Stimulated activated memory B cell treated with anti-CD40 and anti-IgM and Interleukin-4, amounts not matched to agents 10 μg/mL and 1 μg/mL and 100 μg/mL, for 72 hours (primary cell): ENCODE results near the gene CDC25C.

Source experiments
- ATAC-seq: fragments of 150-1000 bp; cut with Tn5 transposase; 2 replicates; pipeline ENCODE4 v1.10.0; 2021
- H3K27ac Mint-ChIP-seq: one replicate; pipeline ENCODE4 v1.8.0; 2022; ENCODE audit warnings: mild to moderate bottlenecking, mixed read lengths
- H3K27me3 Mint-ChIP-seq: one replicate; pipeline ENCODE4 v1.8.0; 2022; ENCODE audit warnings: mixed read lengths
- H3K36me3 Mint-ChIP-seq: one replicate; pipeline ENCODE4 v1.8.0; 2022; ENCODE audit warnings: mixed read lengths
- H3K4me1 Mint-ChIP-seq: one replicate; pipeline ENCODE4 v1.8.0; 2022; ENCODE audit warnings: mixed read lengths
- H3K4me3 Mint-ChIP-seq: one replicate; pipeline ENCODE4 v1.8.0; 2022; ENCODE audit warnings: mild to moderate bottlenecking, moderate library complexity, mixed read lengths
- H3K9me3 Mint-ChIP-seq: one replicate; pipeline ENCODE4 v1.8.0; 2022; ENCODE audit warnings: mixed read lengths

CDC25C gene

DNA sequence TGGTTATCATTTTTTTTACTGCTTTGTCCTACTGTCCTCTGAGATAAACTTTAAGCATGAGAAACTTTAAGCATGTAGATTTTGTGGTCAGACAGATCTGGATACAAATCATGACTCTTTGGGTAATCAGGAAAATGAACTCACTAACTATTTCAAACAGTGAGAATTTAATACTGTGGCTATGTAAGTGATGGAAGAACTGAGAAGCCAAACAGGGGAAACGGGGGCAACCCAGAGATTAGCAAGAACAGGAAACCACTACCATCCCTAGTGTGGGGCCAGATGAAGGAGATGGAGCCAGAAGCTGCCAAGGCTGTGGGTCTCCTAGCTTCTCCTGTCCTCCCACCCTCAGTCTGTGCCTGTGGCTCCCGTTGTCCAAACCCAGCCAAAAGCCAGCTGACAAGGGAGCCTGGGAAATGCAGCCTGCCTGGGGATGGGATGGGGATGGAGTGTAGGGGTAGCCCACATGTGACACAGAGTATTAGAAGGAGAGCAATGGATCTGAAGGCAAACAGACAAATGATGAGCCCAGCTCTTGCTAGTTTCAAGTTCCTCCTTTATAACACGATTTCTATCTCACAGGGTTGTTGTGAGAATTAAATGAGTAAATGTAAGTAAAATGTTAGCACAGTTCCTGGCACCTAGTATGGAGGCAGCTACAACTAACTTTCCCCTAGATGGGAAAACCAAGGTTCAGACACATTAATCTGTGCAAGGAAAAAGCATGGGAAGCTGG lies 90.8 kb downstream of the CDC25C start:
- H3K27me3 Mint-ChIP-seq, result peaks cover 51% of the 10 kb centered on the region
- no peaks in the 10 kb centered on the region for H3K9me3 Mint-ChIP-seq
- no peaks in the 10 kb centered on the region for H3K36me3 Mint-ChIP-seq
- ATAC-seq, result peak; percentile 50
- no peak overlapping the region for H3K4me3 Mint-ChIP-seq
- H3K4me1 Mint-ChIP-seq, result peaks cover 13% of the 10 kb centered on the region
- peak overlapping the region; percentile 8 for H3K27ac Mint-ChIP-seq

- Mint-ChIP-seq H3K27ac (no peak overlapping the region), H3K4me1 (peaks cover 13% of the 10 kb centered on the region), H3K27me3 (peaks cover 56% of the 10 kb centered on the region), H3K9me3 (no peaks in the 10 kb centered on the region), H3K4me3 (no peak overlapping the region), H3K36me3 (no peaks in the 10 kb centered on the region)
- no peak for ATAC-seq
Measured at GRCh38 chr5:138238034-138238433, 93.6 kb downstream of the CDC25C start.
